Activated naive CD8-positive, alpha-beta T cell treated with anti-CD3 and anti-CD28 coated beads, Interleukin-2, amount 50 U/mL, for 24 hours (primary cell): ENCODE results near the gene CEBPZOS.

Source experiments
- ATAC-seq: fragments of 150-1000 bp; cut with Tn5 transposase; one replicate; pipeline ENCODE4 v1.10.0; 2021
- DNase-seq: peaks from one replicate; pipeline ENCODE4 v3.0.0; 2021
- H3K27ac Mint-ChIP-seq: one replicate; pipeline ENCODE4 v1.8.0; 2021; ENCODE audit warnings: mild to moderate bottlenecking, mixed read lengths
- H3K27me3 Mint-ChIP-seq: one replicate; pipeline ENCODE4 v1.8.0; 2021; ENCODE audit warnings: mixed read lengths
- H3K36me3 Mint-ChIP-seq: one replicate; pipeline ENCODE4 v1.8.0; 2021; ENCODE audit warnings: low read depth, mixed read lengths
- H3K4me1 Mint-ChIP-seq: one replicate; pipeline ENCODE4 v1.8.0; 2021; ENCODE audit warnings: mixed read lengths
- H3K4me3 Mint-ChIP-seq: one replicate; pipeline ENCODE4 v1.8.0; 2021; ENCODE audit warnings: mild to moderate bottlenecking, moderate library complexity, mixed read lengths
- H3K9me3 Mint-ChIP-seq: one replicate; pipeline ENCODE4 v1.8.0; 2021; ENCODE audit warnings: mixed read lengths

Gene CEBPZOS

GRCh38 chr2:37196320-37197195, at the start of gene CEBPZOS:
Gene CEBPZOS, plus strand, starts transcription at chr2:37196496. Its CDS starts 3,209 bp downstream, at chr2:37199705.
- Mint-ChIP-seq H3K36me3 (peaks cover 18% of the 10 kb centered on the region), H3K27ac (peak within 1 kb of the TSS; percentile 99), H3K9me3 (no peaks in the 10 kb centered on the region), H3K4me3 (peak within 1 kb of the TSS; percentile 97), H3K27me3 (peaks cover 2% of the 10 kb centered on the region), H3K4me1 (peaks cover 39% of the 10 kb centered on the region)
- peak; percentile 76 for ATAC-seq
- DNase-seq: peak; percentile 93

- ATAC-seq: no peak
- Mint-ChIP-seq H3K4me1 (peaks cover 31% of the 10 kb centered on the region), H3K27ac (no peak overlapping the region), H3K9me3 (no peaks in the 10 kb centered on the region), H3K27me3 (no peaks in the 10 kb centered on the region), H3K36me3 (peaks cover 51% of the 10 kb centered on the region), H3K4me3 (no peak overlapping the region)
- DNase-seq: no peak
Observed at GRCh38 chr2:37148325-37148724, 48.0 kb upstream of the CEBPZOS start.

GRCh38 chr2:37149626-37150322, 46.5 kb upstream of the CEBPZOS start:
- H3K4me3 Mint-ChIP-seq: peak overlapping the region; percentile 29
- peak overlapping the region; percentile 28 for H3K27ac Mint-ChIP-seq
- no peaks in the 10 kb centered on the region for H3K27me3 Mint-ChIP-seq
- ATAC-seq (no peak), DNase-seq (no peak)
- H3K9me3 Mint-ChIP-seq: peaks cover 2% of the 10 kb centered on the region
- peaks cover 44% of the 10 kb centered on the region for H3K4me1 Mint-ChIP-seq
- H3K36me3 Mint-ChIP-seq: peaks cover 59% of the 10 kb centered on the region

- no peak for ATAC-seq
- H3K4me3 Mint-ChIP-seq: no peak overlapping the region
Observed at GRCh38 chr2:37153224-37153623, 43.1 kb upstream of the CEBPZOS start.

GRCh38 chr2:37154785-37155184, 41.5 kb upstream of the CEBPZOS start:
- peak overlapping the region; percentile 97 for H3K4me3 Mint-ChIP-seq

More at GRCh38 chr2:37153224-37153623, 43.1 kb upstream of the CEBPZOS start:
- Mint-ChIP-seq H3K9me3 (peaks cover 7% of the 10 kb centered on the region), H3K27ac (no peak overlapping the region), H3K4me1 (peaks cover 70% of the 10 kb centered on the region), H3K36me3 (peaks cover 48% of the 10 kb centered on the region), H3K27me3 (no peaks in the 10 kb centered on the region)
- DNase-seq: no peak

GRCh38 chr2:37156071-37156856, 40.0 kb upstream of the CEBPZOS start:
- H3K27ac Mint-ChIP-seq: peak overlapping the region; percentile 95
- H3K4me1 Mint-ChIP-seq: peaks cover 58% of the 10 kb centered on the region
- no peaks in the 10 kb centered on the region for H3K27me3 Mint-ChIP-seq
- ATAC-seq (peak; percentile 35), DNase-seq (peak; percentile 45)
- H3K36me3 Mint-ChIP-seq: peaks cover 33% of the 10 kb centered on the region
- peaks cover 7% of the 10 kb centered on the region for H3K9me3 Mint-ChIP-seq
- H3K4me3 Mint-ChIP-seq: peak overlapping the region; percentile 97

More at GRCh38 chr2:37154785-37155184, 41.5 kb upstream of the CEBPZOS start:
- Mint-ChIP-seq H3K9me3 (peaks cover 7% of the 10 kb centered on the region), H3K4me1 (peaks cover 70% of the 10 kb centered on the region), H3K27me3 (no peaks in the 10 kb centered on the region), H3K36me3 (peaks cover 38% of the 10 kb centered on the region), H3K27ac (peak overlapping the region; percentile 95)
- DNase-seq (no peak), ATAC-seq (no peak)

GRCh38 chr2:37156857-37157714, 39.2 kb upstream of the CEBPZOS start, which contains the start of gene EIF2AK2:
Gene EIF2AK2, minus strand, starts transcription at chr2:37156980. Its CDS starts 9,174 bp downstream, at chr2:37147806.
- H3K27me3 Mint-ChIP-seq: no peaks in the 10 kb centered on the region
- ATAC-seq (peak; percentile 93), DNase-seq (peak; percentile 82)
- peaks cover 54% of the 10 kb centered on the region for H3K4me1 Mint-ChIP-seq
- H3K36me3 Mint-ChIP-seq: peaks cover 29% of the 10 kb centered on the region
- peaks cover 7% of the 10 kb centered on the region for H3K9me3 Mint-ChIP-seq
- H3K4me3 Mint-ChIP-seq: peak within 1 kb of the TSS; percentile 97
- H3K27ac Mint-ChIP-seq: peak within 1 kb of the TSS; percentile 95

- DNase-seq: no peak
- Mint-ChIP-seq H3K36me3 (peaks cover 9% of the 10 kb centered on the region), H3K9me3 (peaks cover 11% of the 10 kb centered on the region), H3K4me3 (no peak overlapping the region), H3K4me1 (peaks cover 2% of the 10 kb centered on the region), H3K27ac (no peak overlapping the region), H3K27me3 (no peaks in the 10 kb centered on the region)
- no peak for ATAC-seq
Observed at GRCh38 chr2:37164757-37165156, 31.5 kb upstream of the CEBPZOS start.

- DNase-seq (no peak), ATAC-seq (no peak)
- H3K36me3 Mint-ChIP-seq: peaks cover 9% of the 10 kb centered on the region
- H3K27ac Mint-ChIP-seq: no peak overlapping the region
- peaks cover 11% of the 10 kb centered on the region for H3K9me3 Mint-ChIP-seq
- H3K27me3 Mint-ChIP-seq: no peaks in the 10 kb centered on the region
- no peak overlapping the region for H3K4me3 Mint-ChIP-seq
- no peaks in the 10 kb centered on the region for H3K4me1 Mint-ChIP-seq
Observed at GRCh38 chr2:37167636-37168180, 28.6 kb upstream of the CEBPZOS start.

- H3K4me3 Mint-ChIP-seq: no peak overlapping the region
- no peaks in the 10 kb centered on the region for H3K4me1 Mint-ChIP-seq
- ATAC-seq (peak; percentile 75), DNase-seq (peak; percentile 15)
- H3K9me3 Mint-ChIP-seq: peaks cover 11% of the 10 kb centered on the region
- H3K27ac Mint-ChIP-seq: no peak overlapping the region
- no peaks in the 10 kb centered on the region for H3K27me3 Mint-ChIP-seq
- H3K36me3 Mint-ChIP-seq: peaks cover 9% of the 10 kb centered on the region
Observed at GRCh38 chr2:37168217-37168981, 27.9 kb upstream of the CEBPZOS start.

- no peaks in the 10 kb centered on the region for H3K36me3 Mint-ChIP-seq
- H3K4me1 Mint-ChIP-seq: no peaks in the 10 kb centered on the region
- ATAC-seq: no peak
- H3K4me3 Mint-ChIP-seq: no peak overlapping the region
- no peak for DNase-seq
- H3K27me3 Mint-ChIP-seq: no peaks in the 10 kb centered on the region
- H3K9me3 Mint-ChIP-seq: no peaks in the 10 kb centered on the region
- H3K27ac Mint-ChIP-seq: no peak overlapping the region
Observed at GRCh38 chr2:37171624-37171950, 24.7 kb upstream of the CEBPZOS start.

GRCh38 chr2:37173741-37174140, 22.6 kb upstream of the CEBPZOS start:
- Mint-ChIP-seq H3K36me3 (no peaks in the 10 kb centered on the region), H3K27me3 (no peaks in the 10 kb centered on the region), H3K4me3 (no peak overlapping the region), H3K4me1 (no peaks in the 10 kb centered on the region), H3K27ac (no peak overlapping the region), H3K9me3 (no peaks in the 10 kb centered on the region)
- DNase-seq (no peak), ATAC-seq (no peak)
